H9 (cell line): ENCODE measurements around the gene HOXC13. TPM values are rescaled to one million over a fixed set of nuclear protein-coding genes. Genes with fewer than 3 reads are reported as not detected.

Source experiments
- DNase-seq: peaks from one replicate; pipeline ENCODE4 v3.0.0-alpha.2; 2017
- H2AFZ ChIP-seq: one replicate; pipeline ENCODE4 v1.6.1; 2013; ENCODE audit warnings: mild to moderate bottlenecking, low read length, control low read depth, moderate library complexity
- H2AK5ac ChIP-seq: 2 replicates; pipeline ENCODE4 v1.6.1; 2013; ENCODE audit warnings: low read length, control low read depth, mixed read lengths; ENCODE audit not compliant: insufficient read length
- H2BK120ac ChIP-seq: one replicate; pipeline ENCODE4 v1.6.1; 2013; ENCODE audit warnings: low read depth, mild to moderate bottlenecking, low read length, control low read depth, inconsistent platforms; ENCODE audit not compliant: poor library complexity, severe bottlenecking
- H2BK12ac ChIP-seq: 2 replicates; pipeline ENCODE4 v1.6.1; 2013; ENCODE audit warnings: low read length, control low read depth, mixed read lengths, low read depth; ENCODE audit not compliant: insufficient read length
- H2BK15ac ChIP-seq: 2 replicates; pipeline ENCODE4 v1.6.1; 2013; ENCODE audit warnings: low read depth, low read length, control low read depth
- H2BK20ac ChIP-seq: one replicate; pipeline ENCODE4 v1.6.1; 2013; ENCODE audit warnings: low read depth, mild to moderate bottlenecking, low read length, control low read depth, inconsistent platforms; ENCODE audit not compliant: poor library complexity, severe bottlenecking
- H2BK5ac ChIP-seq: 2 replicates; pipeline ENCODE4 v1.6.1; 2013; ENCODE audit warnings: low read length, control low read depth, mixed read lengths; ENCODE audit not compliant: insufficient read length
- H3K14ac ChIP-seq: 2 replicates; pipeline ENCODE4 v1.6.1; 2013; ENCODE audit warnings: low read length, control low read depth; ENCODE audit not compliant: insufficient read depth
- H3K18ac ChIP-seq: 2 replicates; pipeline ENCODE4 v1.6.1; 2013; ENCODE audit warnings: low read depth, mild to moderate bottlenecking, mixed read lengths, low read length, control low read depth; ENCODE audit not compliant: insufficient read length
- H3K23ac ChIP-seq: 2 replicates; pipeline ENCODE4 v1.6.1; 2013; ENCODE audit warnings: low read length, control low read depth, mixed read lengths, low read depth; ENCODE audit not compliant: insufficient read length
- H3K23me2 ChIP-seq: 2 replicates; pipeline ENCODE4 v1.6.1; 2013; ENCODE audit warnings: low read depth, mild to moderate bottlenecking, mixed read lengths, low read length, control low read depth; ENCODE audit not compliant: insufficient read length, poor library complexity, severe bottlenecking
- H3K27ac ChIP-seq: 2 replicates; pipeline ENCODE4 v1.5.1; 2013; ENCODE audit warnings: low read length, control low read depth, mixed read lengths, low read depth; ENCODE audit not compliant: insufficient read length
- H3K27me3 ChIP-seq: 2 replicates; pipeline ENCODE4 v1.6.1; 2013; ENCODE audit warnings: low read length, control low read depth, inconsistent platforms; ENCODE audit not compliant: insufficient read depth
- H3K4ac ChIP-seq: 2 replicates; pipeline ENCODE4 v1.6.1; 2013; ENCODE audit warnings: low read depth, mild to moderate bottlenecking, control low read depth, inconsistent platforms, low read length, moderate library complexity
- H3K4me1 ChIP-seq: 2 replicates; pipeline ENCODE4 v1.6.1; 2013; ENCODE audit warnings: low read length, control low read depth, inconsistent platforms; ENCODE audit not compliant: insufficient read depth
- H3K4me2 ChIP-seq: 2 replicates; pipeline ENCODE4 v1.6.1; 2013; ENCODE audit warnings: low read length, control low read depth, mixed read lengths; ENCODE audit not compliant: insufficient read length, insufficient read depth
- H3K56ac ChIP-seq: 2 replicates; pipeline ENCODE4 v1.6.1; 2013; ENCODE audit warnings: low read depth, mild to moderate bottlenecking, mixed read lengths, low read length, control low read depth; ENCODE audit not compliant: insufficient read length
- H3K79me1 ChIP-seq: 2 replicates; pipeline ENCODE4 v1.6.1; 2013; ENCODE audit warnings: low read depth, mild to moderate bottlenecking, moderate library complexity, low read length, control low read depth, inconsistent platforms; ENCODE audit not compliant: insufficient read depth, poor library complexity, severe bottlenecking
- H3K79me2 ChIP-seq: 2 replicates; pipeline ENCODE4 v1.6.1; 2013; ENCODE audit warnings: low read length, control low read depth, inconsistent platforms; ENCODE audit not compliant: insufficient read depth
- H3K9ac ChIP-seq: 2 replicates; pipeline ENCODE4 v1.6.1; 2013; ENCODE audit warnings: low read length, control low read depth, mixed read lengths; ENCODE audit not compliant: insufficient read length; ENCODE audit errors: extremely low read depth
- H3K9me3 ChIP-seq: one replicate; pipeline ENCODE4 v1.6.1; 2013; ENCODE audit warnings: low read depth, low read length, inconsistent platforms; ENCODE audit not compliant: control insufficient read depth
- H3T11ph ChIP-seq: one replicate; pipeline ENCODE4 v1.6.1; 2013; ENCODE audit warnings: mild to moderate bottlenecking, low read length, control low read depth, inconsistent platforms
- H4K20me1 ChIP-seq: one replicate; pipeline ENCODE4 v1.6.1; 2013; ENCODE audit not compliant: control insufficient read depth, insufficient read length, insufficient read depth
- H4K5ac ChIP-seq: 2 replicates; pipeline ENCODE4 v1.6.1; 2013; ENCODE audit warnings: low read depth, mild to moderate bottlenecking, mixed read lengths, low read length, control low read depth; ENCODE audit not compliant: insufficient read length
- H4K8ac ChIP-seq: replicated peaks from 2 replicates; pipeline ENCODE4 v1.6.1; 2013; ENCODE audit warnings: low read length, control low read depth, mixed read lengths, low read depth; ENCODE audit not compliant: insufficient read length
- H4K91ac ChIP-seq: 2 replicates; pipeline ENCODE4 v1.6.1; 2013; ENCODE audit warnings: low read depth, mild to moderate bottlenecking, moderate library complexity, mixed read lengths, low read length, control low read depth; ENCODE audit not compliant: insufficient read length
- H3K27ac Mint-ChIP-seq, 3 experiments: 2 replicates in 2 of 3; 3 replicates in 1 of 3; pipeline ENCODE4 v1.8.0; 2020 to 2021; ENCODE audit warnings: mixed read lengths in 3 of 3, mild to moderate bottlenecking in 1 of 3, moderate library complexity in 1 of 3
- H3K27me3 Mint-ChIP-seq: 2 replicates; pipeline ENCODE4 v1.8.0; 2021; ENCODE audit warnings: low read depth, mild to moderate bottlenecking, moderate library complexity, mixed read lengths
- H3K36me3 Mint-ChIP-seq, 3 experiments: 2 replicates in 2 of 3; 3 replicates in 1 of 3; pipeline ENCODE4 v1.8.0; 2020 to 2021; ENCODE audit warnings: low read depth in 3 of 3, mixed read lengths in 3 of 3; ENCODE audit not compliant: insufficient read depth in 1 of 3
- H3K4me1 Mint-ChIP-seq, 2 experiments: 2 replicates each; pipeline ENCODE4 v1.8.0; 2020; ENCODE audit warnings: mixed read lengths in 2 of 2
- H3K4me3 Mint-ChIP-seq, 2 experiments: 2 replicates in 1 of 2; 3 replicates in 1 of 2; pipeline ENCODE4 v1.8.0; 2020 to 2021; ENCODE audit warnings: mild to moderate bottlenecking in 2 of 2, mixed read lengths in 2 of 2, moderate library complexity in 1 of 2
- H3K9me3 Mint-ChIP-seq, 2 experiments: 2 replicates in 1 of 2; 3 replicates in 1 of 2; pipeline ENCODE4 v1.8.0; 2020; ENCODE audit warnings: mild to moderate bottlenecking in 2 of 2, mixed read lengths in 2 of 2, moderate library complexity in 1 of 2
- CTCF ChIP-seq: fragments of 200-600 bp; sonication (generic); conservative IDR thresholded peaks from 3 replicates; pipeline ENCODE4 v1.8.0; 2021; ENCODE audit warnings: antibody characterized with exemption, mild to moderate bottlenecking
- WGBS: extraction: QIAGEN DNeasy Blood & Tissue Kit; methylation state at CpG from one replicate; pipeline ENCODE4 v1.1.7; 2013; ENCODE audit warnings: missing lambda C conversion rate, low lambda C conversion rate, mixed read lengths; ENCODE audit not compliant: insufficient read length; ENCODE audit errors: extremely low coverage; 5-methylcytosine and 5-hydroxymethylcytosine counted together
- total RNA-seq: library from RNA; stranded (reverse); gene quantifications from 2 replicates; pipeline ENCODE4 v1.2.1, GENCODE V29; 2021

Gene HOXC13
- total RNA-seq, 1 experiment from 2014 or later = not detected

- H3K79me1 ChIP-seq = no peaks in the 10 kb centered on the region
- H3K27ac ChIP-seq = no peak overlapping the region
- H3K9ac ChIP-seq = no peak overlapping the region
- no peaks in the 10 kb centered on the region for H3K9me3 ChIP-seq
- no peak overlapping the region for H2BK15ac ChIP-seq
- peaks cover 100% of the 10 kb centered on the region for H3K27me3 Mint-ChIP-seq
- H3K23ac ChIP-seq = no peak overlapping the region
- H3T11ph ChIP-seq = no peak overlapping the region
- H2BK120ac ChIP-seq = no peak overlapping the region
- no peak overlapping the region for H2AFZ ChIP-seq
- peaks cover 9 to 20% of the 10 kb centered on the region in 2 experiments; a peak in 4 of 5 replicates for H3K9me3 Mint-ChIP-seq
- H2BK20ac ChIP-seq = no peak overlapping the region
- no peak overlapping the region for H2AK5ac ChIP-seq
- no peaks in the 10 kb centered on the region for H3K23me2 ChIP-seq
- no peak overlapping the region for H4K8ac ChIP-seq
- peaks cover 3 to 12% of the 10 kb centered on the region in 2 experiments; a peak in 2 of 4 replicates for H3K4me1 Mint-ChIP-seq
- no peaks in the 10 kb centered on the region; a peak in 2 of 7 replicates for H3K36me3 Mint-ChIP-seq
- H3K4me1 ChIP-seq = no peaks in the 10 kb centered on the region
- H3K4me2 ChIP-seq = no peak overlapping the region
- no peak overlapping the region for H3K18ac ChIP-seq
- H3K56ac ChIP-seq = no peak overlapping the region
- no peak overlapping the region for H4K91ac ChIP-seq
- no peaks in the 10 kb centered on the region for H4K20me1 ChIP-seq
- H2BK5ac ChIP-seq = no peak overlapping the region
- H3K27me3 ChIP-seq = peaks cover 94% of the 10 kb centered on the region
- no peak overlapping the region for H3K27ac Mint-ChIP-seq
- H2BK12ac ChIP-seq = no peak overlapping the region
- H3K4me3 Mint-ChIP-seq = no peak overlapping the region
- WGBS = no CpG with 5 or more reads among the region's 30 CpGs
- no peaks in the 10 kb centered on the region for H3K79me2 ChIP-seq
- TF ChIP-seq CTCF = no peak
- H3K4ac ChIP-seq = no peak overlapping the region
- no peak for DNase-seq
- H4K5ac ChIP-seq = no peak overlapping the region
- no peak overlapping the region for H3K14ac ChIP-seq
These were observed 43.3 kb downstream of the HOXC13 start for GRCh38 chr12:53981634-53982565.
